ENCODE data around the gene CREB5.
"Not testable (repeated sequence)": the region's sequence is repeated elsewhere in the genome, so short reads cannot be mapped to it uniquely, and the experiment has no call there.

The CREB5 gene

DNA sequence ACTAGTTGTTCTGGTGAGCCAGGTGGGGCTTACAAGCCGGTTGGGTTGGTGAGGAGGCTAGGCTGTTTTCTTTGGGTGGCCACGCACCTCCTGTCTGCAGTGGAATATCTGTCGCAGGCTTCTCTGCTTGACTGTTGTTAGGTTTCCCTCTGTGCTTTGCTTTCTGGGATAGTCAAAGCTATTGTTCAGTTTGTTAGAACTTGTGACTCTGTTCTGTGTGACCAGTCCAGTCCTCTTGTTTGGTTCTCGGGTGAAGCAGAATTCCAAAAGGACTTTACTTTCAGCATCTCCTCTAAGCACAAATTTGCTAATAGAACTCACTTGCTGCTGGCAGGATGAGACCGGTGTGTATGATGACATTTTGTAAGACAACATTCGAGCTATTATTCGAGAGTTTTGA, 105.3 kb downstream of the CREB5 start:
- no peak for DNase-seq

DNA sequence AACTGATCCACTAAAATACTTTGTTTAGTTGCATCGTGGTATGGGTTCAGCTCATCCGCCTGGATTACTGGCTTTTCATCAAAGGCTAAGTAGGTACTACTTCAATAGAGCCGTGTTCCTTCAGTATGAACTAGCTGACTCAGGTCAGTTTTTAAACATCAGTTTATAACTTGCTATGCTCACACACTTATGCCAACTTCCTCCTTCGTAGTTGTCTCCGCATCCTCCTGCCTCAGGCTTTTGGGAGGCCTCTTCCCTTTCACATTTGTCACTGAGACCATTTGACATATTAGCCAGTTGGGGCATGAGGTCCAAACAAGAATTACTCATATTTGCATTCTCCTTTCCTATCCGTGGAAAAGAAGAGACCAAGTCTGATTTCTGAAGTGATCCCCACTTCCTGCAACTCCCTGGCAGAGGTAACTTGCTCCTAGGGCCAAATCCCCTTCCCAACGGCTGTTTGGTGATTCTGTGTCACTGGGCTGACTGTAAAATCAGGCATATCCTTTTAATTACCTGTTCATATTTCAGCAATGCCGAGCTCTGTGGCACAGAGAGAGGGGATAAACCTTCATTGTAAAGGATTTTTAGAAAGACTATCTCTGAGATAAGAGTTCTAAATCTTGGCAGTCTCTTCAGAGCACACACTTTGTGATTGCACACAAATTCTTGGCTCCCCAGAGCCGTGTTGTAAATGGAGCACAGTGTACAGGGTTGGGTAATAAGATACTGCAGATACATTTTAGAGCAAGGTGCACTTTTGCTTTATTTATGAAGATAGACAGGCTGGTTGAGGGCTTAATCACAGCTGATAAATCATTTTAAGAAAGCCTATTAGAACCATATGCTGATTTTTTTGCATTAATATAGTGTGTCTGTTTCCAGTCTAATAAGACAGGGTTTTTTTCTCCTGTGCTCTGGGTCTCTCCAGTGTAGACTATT, 108.0 kb downstream of the CREB5 start:
- no peak for DNase-seq

DNA sequence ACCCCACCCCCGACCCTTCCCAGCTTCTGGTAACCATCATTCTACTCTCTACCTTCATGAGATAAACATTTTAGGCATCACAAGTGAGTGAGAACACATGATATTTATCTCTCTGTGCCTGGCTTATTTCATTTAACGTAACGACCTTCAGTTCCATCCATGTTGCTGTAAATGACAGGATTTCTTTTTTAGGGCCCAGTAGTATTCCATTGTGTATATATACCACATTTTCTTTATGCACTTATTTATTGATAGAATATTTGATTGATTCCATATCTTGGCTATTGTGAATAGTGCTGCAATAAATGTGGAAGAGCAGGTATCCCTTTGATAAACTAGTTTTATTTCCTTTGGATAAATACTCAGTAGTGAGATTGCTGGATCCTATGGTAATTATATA, 112.7 kb downstream of the CREB5 start:
- DNase-seq, result no peak

DNA sequence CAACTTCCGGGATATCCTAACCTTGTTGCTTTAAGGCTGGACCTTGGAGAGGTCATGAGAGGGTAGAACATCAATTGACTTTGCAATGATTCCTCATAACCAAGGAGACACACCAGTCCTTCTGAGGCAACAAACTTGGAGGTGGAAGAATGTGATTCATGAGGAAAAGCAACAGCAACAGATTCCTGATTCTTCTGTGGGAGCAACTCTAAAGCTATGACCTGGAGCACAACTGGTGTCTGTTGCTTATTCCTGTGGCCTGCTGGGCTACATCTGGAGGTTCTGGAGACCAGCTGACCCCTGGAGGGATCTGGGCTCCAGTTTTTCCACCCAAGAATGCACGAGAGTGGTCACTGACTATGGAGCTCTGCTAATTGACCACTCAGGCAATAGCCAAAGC, 116.6 kb downstream of the CREB5 start:
- no peak for DNase-seq

DNA sequence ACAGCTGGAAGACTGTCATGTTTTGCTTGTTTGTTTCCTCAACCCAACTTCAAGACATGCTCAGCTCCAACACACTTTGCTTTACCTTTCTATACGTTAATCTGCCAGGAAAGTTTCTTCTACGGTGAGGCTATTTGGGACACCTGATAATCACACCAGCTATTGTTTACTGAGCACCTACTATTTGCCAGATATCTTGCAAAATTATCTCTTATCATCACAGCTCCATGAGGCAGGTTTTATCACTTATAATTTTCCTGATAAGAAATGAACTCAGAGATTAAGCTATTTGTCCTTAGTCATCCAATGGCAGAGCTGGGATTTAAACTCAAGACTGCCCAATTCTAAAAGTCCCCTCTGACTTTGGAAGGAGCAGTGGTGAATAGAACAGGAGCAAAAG, 117.4 kb downstream of the CREB5 start:
- no peak for DNase-seq

GRCh38 chr7:28530175-28530802, 118.0 kb downstream of the CREB5 start:
- no peak for DNase-seq

- no peak for DNase-seq
These were observed 118.5 kb downstream of the CREB5 start for GRCh38 chr7:28530803-28531175.

DNA sequence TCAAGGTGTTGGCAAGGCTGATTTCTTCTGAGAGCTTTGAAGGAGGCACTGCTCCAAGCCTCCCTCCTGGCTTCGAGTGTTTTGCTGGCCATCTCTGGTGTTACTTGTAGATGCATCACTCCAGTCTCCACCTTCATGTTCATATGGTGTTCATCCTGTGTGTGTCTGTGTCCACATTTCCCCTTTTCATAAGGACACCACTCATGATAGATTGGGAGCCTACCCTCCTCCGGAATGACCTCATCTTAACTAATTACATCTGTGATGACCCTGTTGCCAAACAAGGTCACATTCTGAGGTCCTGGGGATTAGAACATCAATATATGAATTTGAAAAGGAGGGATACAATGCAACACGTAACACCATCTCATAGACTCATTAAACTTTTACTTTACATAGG, 119.0 kb downstream of the CREB5 start:
- DNase-seq, result no peak

GRCh38 chr7:28532181-28532580, 119.9 kb downstream of the CREB5 start:
- DNase-seq, result no peak

DNA sequence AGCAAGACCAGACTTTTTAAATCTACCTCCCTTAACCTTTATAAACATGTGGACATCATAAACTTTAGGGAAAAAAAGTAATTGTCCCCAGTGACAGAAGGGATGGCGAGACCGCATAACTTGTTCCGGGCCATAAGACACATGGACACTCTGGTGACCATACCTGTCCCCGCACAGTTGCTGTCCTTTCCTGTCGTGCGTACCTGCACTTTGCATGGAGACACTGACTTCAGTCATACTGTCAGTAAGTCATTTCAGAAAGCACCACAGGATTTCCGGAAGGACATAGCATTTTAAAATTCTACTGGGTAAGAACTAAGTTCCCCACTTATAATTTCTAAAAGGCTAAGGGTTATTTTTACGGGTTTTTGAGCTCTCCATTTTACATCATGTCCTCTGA, 120.9 kb downstream of the CREB5 start:
- DNase-seq, result no peak

GRCh38 chr7:28533731-28534531, 121.6 kb downstream of the CREB5 start:
- DNase-seq, result no peak

DNA sequence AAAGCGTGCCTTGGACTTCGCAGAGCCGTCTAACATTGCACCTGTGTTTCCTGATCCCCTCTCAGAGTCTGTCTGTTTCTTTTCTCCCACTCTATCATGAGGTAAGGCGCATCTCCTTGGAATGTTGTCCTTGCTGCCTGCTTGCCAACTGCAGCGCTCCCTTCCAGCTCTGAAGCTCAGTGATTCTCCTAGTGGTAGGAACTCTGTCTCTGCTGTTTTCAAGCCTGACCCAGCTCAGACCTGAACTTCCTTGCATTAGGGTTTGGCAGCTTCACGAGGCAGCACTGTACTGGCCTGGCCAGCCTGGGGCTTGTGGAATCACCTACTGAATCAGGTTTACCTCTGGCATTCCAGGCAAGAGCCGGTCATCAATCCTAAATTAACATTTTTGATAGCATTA, 123.9 kb downstream of the CREB5 start:
- DNase-seq, result no peak

DNA sequence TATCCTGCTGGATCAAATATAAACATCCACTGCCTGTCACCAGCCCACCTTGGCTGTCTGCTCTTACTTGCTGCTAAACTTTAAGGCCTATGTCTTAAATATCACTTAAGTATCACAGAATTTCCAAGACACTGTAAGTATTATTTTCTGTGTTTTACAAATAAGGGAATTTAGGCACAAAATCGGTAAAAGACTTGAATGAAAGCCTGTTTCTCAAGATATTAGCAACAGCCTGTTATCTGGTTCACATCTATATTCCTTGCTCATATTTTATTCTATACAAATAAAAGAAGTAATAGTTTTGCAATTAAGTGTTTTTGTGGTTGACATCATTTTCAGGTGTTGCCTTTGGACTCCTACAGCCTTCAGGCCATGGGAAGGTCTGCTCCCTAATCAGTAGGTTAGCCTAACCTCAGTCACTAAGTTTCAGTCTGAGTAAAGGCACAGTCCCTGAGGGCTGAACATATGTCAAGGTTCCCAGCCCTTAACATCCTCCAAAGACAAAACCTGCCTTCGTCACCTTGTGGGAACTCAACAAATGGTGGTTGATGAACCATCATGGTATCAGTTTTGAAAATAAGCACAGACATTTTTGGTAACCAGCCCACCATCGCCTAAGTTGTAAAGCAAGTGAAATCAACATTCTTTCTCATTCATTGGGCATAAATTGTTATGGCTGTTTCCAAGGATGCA, 127.1 kb downstream of the CREB5 start:
- DNase-seq, result no peak

DNA sequence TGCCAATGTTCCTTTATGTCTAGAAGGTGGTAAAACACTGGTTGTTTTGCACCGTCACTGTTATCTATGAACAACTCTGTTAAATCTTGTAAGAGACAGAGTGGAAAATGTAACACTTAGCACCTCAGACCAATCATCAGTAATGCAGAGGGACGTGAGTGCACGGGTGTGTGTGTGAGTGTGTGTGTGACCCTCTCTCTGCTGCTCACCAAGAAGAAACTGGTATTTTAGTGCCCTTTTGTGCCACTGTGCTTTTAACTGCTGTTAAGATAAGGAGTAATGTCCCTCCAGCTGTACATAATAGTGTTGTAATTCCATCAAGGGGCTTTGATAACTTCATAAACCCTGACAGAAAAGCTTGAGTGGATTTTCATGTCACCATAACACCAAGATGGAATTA, 130.1 kb downstream of the CREB5 start:
- DNase-seq, result no peak

DNA sequence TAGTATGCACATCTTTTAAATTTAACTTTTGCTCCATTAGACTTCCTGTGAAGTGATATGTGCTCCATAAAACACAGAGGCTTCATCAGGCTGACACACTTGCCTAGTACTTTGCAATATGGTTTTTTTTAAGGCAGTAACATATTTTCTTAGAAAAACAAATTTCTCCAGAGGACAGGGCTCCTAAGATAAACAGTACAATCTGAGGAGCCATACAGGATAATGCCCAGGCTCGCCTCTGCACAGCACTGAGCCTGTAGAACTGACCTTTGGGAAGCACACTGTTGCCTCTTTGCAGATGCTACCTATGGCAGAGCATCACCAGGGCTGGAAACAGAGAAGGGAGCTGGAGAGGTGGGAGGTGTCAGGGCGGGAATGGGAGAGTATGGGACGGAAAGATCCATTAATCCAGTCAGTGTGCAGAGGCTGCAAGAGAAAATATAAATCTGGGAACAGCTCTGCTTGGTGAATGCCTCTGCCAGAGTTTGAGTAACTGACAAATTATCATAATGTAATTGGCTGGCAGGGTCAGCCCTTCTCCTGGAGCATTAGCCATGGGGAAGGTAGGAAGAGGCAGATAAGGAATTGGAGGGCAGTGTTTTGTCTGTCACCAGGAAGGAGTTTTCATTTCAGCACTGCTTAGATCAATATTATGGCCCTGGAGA, 132.3 kb downstream of the CREB5 start:
- DNase-seq, result no peak

GRCh38 chr7:28546067-28546466, 133.7 kb downstream of the CREB5 start:
- no peak for DNase-seq

DNA sequence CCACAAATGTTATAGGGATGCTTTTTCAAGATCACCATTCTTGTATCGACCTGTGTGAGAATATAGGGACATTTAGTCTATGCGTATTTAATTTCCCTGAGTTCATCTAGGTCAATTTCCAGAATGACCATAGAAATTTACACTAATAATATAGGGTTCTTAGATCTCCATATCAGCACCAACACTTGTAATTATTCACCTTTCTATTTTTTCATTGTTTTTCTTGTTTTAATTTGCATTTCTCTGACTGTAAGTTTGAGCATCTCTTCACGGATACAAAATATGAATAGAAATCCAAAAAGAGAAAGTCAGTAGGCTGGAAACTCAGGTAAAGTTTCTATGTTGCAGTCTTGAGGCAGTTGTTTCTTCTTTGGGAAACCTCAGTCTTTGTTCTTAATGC, 134.8 kb downstream of the CREB5 start:
- DNase-seq, result no peak

DNA sequence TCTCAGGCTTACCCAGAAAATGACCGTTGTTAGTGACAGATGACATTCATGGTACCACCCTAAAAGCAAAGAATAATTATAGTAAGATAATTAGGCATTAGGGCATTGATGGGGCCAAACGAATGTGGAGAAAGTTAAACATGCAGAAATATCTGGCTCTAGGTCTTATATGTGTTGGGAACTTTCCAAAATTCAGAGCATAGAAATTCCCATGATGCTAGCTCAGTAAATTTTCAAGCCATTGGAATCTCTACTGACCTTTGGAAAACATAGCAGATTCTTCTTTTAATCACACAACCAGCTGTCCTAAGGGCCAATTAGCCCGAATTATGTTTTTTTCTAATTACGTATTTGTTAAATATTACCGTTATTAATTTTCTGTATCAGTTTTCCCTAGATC, 136.1 kb downstream of the CREB5 start:
- no peak for DNase-seq

DNA sequence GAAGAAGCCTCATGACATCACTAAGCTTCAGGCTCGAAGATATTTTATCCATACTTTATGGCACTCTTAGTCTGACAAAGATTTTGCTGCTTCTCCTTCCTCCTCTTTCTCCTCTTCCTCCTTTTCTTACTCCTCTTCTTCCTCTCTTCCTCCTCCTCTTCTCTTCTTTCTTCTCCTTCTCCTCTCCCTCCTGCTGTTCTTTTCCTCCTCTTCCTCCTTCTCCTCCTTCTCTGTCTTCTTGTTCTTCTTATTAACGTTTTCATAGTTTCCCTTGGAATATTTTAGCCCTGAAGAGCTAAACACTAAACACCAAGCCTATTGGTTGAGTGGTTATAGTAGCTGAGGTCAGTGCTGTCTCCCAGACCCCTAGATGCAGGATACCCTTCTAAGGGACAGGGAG, 137.7 kb downstream of the CREB5 start:
- no peak for DNase-seq

DNA sequence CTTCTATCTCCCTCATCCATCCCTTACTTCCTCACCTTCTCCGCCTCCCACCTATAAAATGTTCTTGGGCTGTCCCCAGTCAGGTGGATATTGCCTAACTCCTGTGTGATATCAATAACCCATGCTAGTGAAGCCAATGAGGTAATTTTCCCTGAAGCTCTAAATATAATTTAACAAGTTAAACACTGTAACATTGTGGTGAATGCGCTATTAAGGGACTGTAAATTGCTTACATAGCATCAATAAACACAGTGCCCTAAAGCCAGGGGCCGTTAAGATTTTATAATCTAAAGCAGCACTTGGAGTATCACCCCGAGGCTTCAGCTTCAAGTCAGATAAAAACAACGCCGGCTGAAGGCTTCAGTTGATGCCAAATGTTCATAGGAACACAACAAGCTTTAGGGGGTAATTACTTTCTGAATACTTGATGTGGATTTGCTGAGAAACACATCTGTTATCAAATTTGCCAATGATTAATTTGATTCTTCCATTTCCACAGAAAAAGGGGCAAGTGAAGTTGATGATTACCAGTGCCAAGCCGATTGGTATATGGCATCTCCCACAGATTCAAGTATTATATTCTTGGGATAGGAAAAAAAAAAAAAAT, 138.4 kb downstream of the CREB5 start:
- DNase-seq, result no peak

DNA sequence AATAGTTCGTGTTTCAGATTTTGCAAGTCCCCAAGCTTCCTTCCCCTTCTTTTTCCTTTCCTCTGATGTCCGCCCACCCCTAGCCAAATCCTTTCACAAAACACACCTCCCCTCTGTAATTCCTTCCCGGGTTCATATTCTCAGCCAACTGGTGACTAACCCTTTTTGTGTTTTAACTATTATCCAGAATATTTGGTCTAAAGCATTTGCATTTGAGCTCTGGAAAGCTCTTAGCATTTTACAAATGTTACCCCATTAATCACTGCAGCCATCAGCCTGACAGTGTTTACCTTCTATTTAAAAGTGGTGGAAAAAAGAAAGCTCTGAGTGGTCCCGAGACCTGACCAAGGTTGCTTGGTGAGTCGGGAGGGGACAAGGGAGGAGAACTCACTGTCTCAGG, 139.0 kb downstream of the CREB5 start:
- DNase-seq, result no peak

DNA sequence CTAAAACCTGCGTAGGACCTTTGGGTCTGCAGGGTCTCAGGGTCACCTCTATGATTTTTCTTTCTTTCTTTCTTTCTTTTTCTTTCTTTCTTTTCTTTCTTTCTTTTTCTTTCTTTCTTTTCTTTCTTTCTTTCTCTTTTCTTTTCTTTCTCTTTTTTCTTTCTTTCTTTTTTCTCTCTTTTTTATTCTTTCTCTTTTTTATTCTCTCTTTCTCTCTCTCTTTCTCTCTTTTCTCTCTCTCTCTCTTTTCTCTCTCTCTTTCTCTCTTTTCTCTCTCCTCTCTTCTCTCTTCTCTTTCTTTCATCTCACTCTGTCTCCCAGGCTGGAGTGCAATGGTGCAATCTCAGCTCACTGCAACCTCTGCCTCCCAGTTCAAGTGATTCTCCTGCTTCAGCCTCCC, 139.4 kb downstream of the CREB5 start:
- DNase-seq, result not testable (repeated sequence)

Data from CD4-positive, alpha-beta T cell treated with Interleukin-15 for 1 hour (primary cell).